HK-2 (cell line): ENCODE data around the gene ABCA1.
"Not testable (repeated sequence)": the region's sequence is repeated elsewhere in the genome, so short reads cannot be mapped to it uniquely, and the experiment has no call there.

Experiments used
- DNase-seq: peaks from one replicate; pipeline ENCODE4 v3.0.0-alpha.2; 2018; ENCODE audit not compliant: unreplicated experiment

The ABCA1 gene

DNA sequence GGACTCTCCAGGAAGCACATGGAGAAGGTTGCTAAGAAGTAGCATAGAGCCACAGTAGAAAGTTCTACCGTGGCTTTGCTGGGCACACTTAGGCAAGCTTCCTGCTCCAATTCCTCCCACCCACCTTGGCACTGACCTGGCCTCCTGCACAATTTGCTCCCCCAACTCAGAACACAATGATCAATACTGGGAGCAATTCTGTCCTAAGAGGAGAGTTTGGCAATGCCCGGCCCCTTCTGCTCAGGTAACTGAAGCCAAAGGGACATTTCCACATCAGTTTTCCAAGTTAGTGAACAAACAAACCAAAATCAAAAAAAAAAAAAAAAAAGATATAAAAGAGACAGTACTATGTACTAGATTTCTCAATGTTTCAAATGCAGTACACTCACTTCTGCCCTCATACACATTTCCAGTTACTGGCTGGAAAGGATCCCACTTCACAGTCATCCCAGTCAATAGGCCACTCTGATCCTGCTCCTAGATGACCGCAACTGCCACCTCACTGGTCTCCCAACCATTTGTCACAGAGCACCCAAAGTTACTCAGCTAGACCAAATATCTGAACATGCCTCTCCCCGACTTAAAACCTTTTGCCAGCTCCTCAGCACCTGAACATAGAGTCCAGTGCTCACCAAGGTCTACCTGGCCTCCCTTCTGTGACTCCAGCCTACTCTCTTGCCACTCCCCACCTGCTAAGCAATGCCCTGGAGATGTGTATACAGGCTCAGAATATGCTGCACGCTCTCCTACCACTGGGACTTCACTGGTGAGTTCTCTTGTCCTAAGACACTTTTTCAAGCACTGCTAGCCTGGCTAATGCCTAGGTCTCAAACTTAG is 21.3 kb downstream of the ABCA1 start:
- no peak for DNase-seq

DNA sequence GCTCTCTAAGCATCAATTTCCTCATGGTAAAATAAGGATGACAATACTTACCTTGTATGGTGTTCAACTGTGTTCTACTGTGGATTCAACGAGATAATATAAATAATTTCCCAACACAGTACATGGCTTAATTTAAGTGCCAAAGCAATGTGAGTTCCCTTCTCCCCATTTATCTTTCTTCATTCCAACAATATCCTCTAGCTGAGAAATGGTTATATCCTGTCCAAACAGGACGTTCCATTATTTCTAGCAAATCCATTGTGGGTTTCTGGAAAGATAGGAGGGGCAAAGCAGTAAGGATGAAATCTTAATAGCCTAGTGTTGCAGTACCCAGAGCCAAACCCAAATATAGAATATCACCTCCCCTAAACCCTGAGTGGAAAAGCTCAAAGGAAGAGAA is 22.0 kb downstream of the ABCA1 start:
- DNase-seq, result no peak

DNA sequence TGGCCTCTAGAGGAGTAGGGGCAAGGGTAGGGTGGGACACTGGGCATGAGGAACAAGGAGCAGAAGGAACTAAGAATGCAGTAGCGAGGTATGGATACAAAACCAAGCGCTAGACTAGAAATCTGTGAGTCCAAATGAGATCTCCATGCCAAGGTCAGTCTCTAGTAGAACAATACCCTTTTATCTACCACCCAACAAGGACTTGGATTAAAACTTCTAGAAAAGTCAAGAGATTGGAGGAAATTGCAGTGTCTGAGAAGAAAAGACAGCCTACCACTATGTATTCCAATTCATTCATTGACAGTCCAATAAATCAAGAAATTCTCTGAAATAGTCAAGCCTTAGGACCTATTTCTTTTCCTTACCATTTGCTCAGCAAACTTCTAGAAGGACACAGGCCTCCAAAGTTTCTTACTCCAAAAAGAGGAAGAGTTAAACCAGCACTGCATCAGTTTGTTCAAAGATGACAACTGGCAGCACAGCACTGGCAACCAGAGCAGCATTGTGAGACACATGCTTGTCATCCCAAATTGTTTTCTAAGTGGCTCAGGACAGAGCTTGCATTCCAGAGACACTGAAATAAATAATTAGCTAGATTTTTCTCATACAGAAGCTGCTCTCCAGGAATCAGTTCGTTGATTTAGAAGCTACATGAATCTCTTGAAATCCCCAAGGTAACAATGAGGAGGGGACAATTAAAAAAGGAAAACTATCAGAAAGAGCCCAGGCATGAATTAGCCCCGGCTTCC is 22.6 kb downstream of the ABCA1 start:
- DNase-seq, result no peak

DNA sequence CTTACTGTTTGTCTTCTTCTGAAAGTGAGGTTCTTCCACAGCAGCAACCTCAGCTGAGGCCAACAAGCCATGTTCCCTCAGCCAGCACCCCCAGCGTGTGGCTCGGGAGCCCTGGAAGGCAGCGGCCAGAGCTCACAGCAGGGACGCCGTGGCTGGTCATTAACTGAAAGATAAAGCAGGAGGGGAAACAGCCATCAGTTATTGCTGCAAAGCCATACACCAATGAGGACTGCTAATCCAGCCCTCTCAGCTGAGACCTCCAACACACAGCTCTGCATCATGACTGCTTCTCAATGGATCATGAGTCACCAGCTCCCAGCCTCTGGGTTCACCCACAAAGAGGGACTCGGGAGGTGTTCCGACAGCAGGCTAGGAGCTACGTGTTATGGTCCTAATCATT is 24.3 kb downstream of the ABCA1 start:
- DNase-seq, result no peak

DNA sequence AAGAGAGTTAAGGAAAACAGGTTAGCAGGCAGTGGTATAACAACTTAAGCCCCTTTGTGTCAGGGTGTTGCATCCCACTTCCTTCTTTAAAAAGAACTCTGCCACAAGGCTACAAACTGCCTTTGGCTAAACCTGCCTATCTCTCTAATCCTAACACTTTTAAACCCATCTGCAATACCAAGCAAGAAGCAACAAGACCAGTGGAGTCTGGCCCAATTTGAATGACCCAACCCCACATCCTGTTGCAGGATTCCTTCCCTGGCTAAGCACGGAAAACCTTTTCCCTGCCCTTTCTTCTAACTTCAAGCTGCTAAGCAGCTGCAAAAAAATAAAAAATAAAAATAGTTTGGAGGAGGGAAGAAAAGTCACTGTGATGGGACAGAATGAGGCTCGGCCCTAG is 27.1 kb downstream of the ABCA1 start:
- DNase-seq, result no peak

DNA sequence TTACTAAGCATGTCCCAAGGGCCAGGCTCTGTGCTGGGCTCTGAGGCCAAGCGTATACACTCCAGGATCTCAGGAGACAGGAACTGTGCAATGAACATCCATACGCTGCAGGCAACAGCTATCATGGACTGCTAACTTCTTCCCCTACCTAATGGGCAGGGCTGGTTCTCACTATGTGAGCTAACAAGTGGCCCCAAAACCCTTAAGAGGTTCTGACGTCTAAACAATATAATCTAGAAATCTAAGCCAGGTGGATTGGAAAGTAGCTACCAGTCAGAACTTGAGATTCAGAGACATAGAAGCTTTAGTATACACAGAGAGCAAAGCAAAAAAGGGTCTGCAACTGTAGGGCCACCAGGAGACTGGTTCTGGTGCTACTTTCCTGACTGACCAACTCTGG is 27.6 kb downstream of the ABCA1 start:
- DNase-seq, result no peak

DNA sequence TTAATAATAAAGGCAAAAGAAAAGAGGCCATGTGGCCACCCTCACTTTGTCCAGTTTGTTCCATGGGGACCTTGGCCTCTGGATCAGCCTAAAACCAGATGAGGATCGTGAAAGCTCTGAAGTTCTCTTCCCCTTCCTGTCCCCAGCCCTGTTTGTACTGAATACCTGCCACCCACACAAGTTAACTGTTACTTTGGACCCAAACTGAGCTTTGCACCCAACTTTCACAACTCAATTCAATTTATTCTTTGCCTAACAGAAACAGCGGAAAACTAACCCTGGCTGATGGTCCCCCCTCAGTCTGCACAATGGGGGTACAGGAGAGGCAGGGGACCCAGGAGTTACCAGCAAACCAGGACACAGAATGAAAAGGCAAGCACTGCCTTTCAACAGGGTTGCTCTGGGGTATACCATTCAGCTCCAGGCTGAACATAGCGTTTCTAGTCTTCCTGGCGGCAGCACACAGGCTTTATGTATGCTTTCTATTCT is 28.2 kb downstream of the ABCA1 start:
- DNase-seq, result no peak

DNA sequence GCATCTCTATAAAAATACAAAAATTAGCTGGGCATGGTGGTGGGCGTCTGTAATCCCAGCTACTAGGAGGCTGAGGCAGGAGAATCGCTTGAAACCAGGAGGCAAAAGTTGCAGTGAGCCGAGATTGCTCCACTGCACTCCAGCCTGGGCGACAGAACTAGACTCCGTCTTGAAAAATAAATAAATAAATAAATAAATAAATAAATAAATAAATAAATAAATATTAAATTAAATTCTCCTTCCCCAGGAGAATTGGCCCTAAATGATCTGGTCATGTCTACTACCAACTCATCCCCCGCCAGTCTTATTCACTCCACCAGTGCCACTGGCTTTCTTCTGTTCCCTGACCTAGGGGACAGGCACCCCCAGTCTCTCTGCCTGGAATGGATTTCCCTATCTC is 29.6 kb downstream of the ABCA1 start:
- DNase-seq, result not testable (repeated sequence)

DNA sequence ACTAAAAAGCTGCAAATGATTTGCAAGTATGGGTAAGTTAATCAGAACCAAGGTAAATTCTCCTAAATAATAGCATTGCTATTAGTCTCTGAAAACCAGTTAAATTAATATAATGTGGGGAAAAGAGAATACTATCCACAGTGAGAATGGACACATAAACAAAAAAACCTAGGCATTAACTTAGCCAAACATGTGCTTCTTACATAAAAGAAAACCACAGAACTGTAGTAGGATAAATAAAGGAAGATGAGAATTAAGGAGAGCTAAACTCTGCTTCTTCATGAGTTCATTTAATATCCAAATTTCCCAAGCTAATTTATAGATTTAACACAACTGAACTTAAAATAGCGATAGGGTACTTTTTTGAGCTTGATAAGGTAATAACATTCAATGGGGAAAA is 31.8 kb downstream of the ABCA1 start:
- no peak for DNase-seq

DNA sequence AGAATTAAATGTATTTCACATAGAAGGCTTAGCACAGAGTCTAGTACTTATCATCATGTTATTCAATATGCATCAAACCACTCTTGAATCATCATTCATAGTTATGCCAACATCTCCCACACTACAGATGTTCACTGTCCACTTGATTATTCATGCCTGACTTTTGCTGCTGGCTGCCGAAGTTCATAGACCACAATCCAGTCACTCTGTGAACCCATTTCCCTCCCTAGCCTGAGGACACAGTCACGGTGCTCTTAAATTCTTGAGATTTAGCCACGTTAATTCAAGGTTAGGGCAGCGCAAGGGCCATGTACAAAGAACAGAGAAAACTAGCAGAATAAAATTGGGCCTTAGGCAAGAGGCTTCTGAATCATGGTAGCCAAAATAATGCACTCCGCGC is 32.4 kb downstream of the ABCA1 start:
- DNase-seq, result no peak

DNA sequence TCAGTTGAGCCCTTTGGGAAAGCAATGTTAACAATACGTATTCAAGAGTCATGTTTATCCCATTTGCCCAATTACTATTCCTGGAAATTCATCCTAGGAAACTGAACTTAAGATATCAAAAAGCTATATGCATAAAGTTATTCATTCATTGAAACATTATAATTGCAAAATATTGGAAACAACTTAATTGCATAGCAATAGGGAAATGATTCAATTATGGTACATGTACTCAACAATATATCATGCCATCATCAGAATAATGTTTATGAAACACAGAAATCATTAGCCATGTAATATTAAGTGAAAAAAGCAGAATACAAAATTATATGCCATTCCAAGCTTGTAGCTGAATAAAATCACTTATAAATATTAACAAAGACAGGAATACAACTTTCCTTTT is 35.3 kb downstream of the ABCA1 start:
- no peak for DNase-seq

DNA sequence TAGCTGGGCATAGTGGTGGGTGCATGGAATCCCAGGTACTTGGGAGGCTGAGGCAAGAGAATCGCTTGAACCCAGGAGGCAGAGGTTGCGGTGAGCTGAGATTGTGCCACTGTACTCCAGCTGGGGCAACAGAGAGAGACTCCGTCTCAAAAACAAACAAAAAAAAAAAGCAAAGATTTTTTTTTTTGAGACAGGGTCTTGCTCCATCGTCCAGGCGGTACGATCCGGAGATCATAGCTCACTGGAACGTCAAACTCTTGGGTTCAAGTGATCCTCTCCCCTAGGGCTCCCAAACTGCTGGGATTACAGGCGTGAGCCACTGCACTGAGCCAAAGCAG is 37.6 kb downstream of the ABCA1 start:
- DNase-seq, result no peak

DNA sequence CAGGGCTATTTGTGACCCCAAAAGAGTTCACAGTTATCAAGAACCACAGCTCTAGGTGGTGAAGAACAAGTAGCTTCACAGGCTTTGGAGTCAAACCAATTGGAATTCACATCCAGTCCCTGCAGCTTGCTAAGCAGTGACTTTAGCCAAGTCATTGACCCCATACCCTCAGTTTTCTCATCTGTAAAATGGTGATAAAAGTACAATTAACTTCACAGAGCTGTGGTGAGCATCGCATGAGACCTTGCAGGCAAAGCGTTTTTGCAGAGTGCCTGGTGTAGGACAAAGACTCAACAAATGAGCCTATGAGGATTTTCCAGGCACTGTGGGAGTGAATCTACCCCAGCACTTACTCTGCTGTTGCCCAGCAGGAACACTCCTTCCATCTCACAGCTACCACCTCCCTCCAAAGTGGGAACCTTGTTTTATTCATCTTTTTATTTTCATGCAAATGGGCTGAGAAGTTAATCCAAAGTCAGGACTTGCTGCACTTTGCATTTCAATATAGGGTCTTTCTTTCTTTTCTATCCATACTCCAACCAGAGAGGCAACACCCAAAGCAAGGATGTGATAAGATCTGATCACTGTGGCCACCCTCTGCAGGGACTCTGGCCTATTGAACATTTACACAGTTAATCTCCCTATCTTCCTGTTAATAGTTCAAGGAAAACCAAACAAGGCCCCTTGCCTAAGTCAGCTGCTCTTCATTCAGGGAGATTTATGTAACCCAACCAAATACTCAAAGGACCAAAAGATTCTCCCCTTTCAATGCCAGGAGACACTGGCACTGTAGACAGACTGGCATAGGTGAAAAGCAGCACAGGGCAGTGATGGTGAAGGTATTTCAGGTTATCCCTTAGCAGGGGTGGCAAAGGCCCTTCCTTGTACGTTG is 41.9 kb downstream of the ABCA1 start:
- no peak for DNase-seq

DNA sequence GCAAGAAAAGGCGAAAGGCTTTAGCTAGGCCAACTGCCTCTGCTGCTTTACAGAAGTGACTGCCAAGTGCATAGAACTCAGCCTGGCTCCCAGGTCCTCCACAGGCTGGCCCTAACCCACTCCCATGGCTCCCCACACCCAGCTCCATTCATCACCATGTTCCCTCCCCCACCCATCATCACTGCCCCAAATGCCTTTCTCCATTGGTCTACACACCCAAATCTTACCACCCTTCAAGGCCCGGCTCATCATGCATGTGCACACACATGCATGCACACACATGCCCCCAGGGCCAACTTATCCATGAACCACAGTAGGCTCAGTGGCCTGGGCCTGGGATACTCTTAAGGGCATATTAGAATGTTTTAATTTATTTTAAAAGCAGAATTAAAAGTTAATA is 44.8 kb downstream of the ABCA1 start:
- DNase-seq, result no peak

DNA sequence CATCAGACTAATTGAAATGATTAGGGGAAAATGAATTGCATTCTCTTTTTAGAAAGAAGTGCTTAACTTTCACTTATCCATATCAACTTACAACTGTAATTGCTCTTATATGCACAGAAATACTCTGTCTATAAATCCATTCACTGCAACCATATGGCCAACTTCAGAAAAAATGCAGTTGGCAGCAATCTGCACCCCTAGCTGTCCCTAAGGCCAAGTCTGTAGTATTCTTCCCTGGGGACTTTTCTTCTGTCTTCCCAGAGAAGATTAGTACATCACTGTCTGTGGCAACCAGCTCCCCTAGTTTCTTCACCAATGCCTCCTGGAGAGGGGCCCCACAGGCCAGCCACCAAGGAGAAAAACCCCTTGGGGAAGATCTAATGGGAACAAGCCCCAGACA is 45.4 kb downstream of the ABCA1 start:
- DNase-seq, result no peak

DNA sequence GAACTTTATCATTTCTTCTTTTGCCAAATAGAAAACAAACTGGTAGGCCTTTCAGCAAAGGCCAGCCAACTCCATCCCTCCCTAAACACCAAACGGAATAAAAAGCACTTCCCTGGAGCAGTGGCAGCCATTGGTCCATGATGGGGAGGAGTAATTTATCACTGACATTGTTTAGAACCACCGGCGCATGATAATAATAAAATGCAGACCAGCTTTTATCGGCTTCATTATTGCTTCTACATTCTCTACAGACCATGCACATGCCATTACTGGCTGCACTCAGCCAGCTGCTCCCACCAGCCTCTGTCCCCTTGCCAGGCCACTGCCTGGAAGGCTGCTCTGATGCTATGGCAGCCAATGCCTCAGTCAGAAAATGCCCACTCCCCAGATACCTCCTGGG is 45.9 kb downstream of the ABCA1 start:
- no peak for DNase-seq

DNA sequence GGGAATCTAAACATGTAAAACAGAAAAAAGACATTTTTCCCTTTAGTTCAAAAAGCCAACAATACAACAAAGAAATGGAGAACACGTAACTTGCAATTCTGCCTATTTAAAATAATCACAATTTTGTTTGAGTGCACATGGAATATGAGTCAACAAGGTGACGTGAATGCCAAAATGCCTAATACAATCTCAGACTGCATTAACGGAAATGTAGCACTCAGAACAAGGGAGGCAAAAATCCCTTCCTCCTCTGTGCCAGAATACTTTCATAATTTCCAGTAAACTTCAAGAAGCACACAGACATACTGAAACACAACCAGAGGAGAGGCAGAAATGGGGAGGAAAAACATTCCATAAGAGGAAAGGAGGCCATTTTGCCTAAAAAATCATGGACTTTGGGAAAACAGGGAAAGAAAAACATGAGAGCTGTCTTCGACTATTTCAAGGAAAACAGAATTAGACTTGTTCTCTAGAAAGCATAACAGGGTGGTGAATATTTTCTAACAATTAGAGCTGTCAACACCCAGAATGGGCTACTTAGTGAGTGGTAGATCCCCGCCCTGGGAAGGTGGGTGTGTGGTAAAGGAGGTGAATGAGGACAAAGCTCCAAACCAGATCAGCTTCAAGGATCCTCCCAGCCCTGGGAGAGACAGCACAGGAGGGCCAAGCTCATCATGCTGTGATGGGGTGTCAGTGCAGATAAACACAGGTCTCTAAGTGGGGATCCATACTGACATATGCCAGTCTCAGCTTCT is 48.2 kb downstream of the ABCA1 start:
- no peak for DNase-seq

DNA sequence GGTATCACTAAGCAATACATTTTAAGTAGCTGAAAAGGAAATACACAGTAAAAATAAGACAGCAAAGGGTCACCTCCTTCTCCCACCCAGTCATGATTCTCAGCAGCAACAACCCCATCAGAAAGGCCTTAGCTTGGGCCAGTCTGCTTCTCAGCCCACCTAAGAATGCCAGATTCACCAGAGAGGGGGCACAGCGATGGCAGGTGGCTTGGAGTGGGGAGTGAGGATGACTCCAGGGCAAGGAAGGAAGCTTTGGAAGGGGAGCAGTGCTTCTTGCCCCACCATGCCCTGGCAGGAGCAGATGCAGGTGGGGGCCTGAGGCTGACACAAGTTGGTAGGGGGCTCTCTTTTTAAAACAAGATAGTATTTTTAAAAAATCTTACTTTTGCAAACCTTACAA is 51.4 kb downstream of the ABCA1 start:
- DNase-seq, result no peak

DNA sequence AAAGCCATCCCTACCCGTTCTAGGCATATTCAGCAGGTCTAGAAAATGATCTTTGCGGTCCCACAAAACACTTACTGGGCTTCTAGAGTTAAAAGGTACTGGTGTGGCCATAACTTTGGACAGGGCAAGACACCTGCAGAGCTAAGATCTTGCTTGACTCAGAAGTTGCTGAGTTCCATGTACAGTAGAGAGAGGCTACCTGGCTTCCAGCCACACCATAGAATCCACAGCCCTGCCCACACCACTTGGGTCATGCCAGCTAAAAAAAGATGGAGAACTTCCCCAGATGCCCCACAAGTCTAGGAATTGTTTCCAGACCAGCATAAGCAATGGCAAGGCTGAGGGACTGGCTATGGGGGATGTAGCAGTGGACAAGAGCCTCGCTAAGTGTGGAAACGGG is 52.1 kb downstream of the ABCA1 start:
- DNase-seq, result no peak

DNA sequence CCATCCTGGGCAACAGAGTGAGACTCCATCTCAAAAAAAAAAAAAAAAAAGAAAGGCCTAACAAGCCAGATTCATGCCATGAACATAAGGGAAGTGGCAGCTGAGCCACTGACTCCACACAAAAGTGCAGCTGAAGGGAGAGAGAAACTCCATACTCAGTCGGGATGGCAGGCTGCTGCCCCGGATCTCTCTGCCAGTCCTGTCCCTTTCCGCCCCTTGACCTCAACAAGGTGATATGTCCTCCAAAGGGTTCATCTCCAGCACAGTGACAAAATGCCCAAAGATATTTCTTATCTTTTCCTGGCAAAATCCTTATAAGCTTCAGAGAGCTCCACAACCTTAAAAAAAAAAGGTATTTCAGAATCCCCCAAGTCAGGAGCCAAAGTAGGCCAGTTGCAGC is 52.6 kb downstream of the ABCA1 start:
- DNase-seq, result no peak

DNA sequence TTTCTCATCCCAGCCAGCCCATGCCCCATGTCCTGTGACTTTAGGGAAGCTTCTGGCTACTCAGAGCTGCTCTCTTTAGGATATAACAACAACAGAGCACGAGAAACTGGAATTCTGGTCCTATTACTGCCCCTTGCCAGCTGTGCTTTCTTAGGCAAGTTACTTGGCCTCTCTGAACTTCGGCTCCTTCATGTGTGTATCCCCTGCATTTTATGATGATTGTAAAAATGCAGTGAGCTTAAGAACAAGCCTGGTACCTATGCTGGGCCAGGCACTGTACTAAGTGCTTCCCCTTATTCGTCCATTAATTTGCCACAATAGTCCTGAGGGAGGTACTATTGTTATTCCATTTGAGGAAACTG is 54.5 kb downstream of the ABCA1 start:
- no peak for DNase-seq
